ENCODE measurements around the gene NEURL1.
A peak's percentile ranks its signal among the peaks of the same experiment; 100 is the strongest.

The NEURL1 gene

DNA sequence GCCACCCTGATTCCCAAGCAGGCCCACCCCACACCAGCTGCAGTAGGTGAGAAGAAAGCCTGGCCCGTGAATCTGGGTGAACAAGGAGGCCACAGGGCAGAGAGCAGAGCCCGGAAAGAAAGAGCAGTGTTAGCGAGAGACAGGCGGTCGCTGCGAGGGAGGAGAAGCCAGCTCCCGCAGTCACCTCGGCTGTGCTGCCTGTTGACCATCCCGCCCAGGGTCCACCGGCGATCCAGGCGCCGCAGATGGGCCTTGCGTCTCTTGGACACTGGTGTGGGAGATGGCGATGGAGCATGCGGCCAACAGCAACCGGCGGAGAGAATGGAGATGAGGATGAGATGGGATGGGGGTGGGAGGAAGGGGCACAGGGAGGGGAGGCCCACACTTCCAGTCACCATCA is 128.8 kb downstream of the NEURL1 start:
- Histone ChIP-seq H2BK120ac (ENCODE audit: low read depth, low read length) (no peak overlapping the region), H3K14ac (ENCODE audit: low read length) (no peak overlapping the region), H3K18ac (ENCODE audit: low read length) (no peak overlapping the region), H3K27ac (replicated peaks; ENCODE audit: low read length) (no peak overlapping the region), H3K79me1 (ENCODE audit: low read depth, low read length) (no peaks in the 10 kb centered on the region), H2AFZ (ENCODE audit: low read length) (no peak overlapping the region), H2BK15ac (ENCODE audit: low read length) (no peak overlapping the region), H3K4me3 (ENCODE audit: low read length in 2 of 2) (no peak overlapping the region), H3K9me3 (replicated peaks in 1 of 2; ENCODE audit: control insufficient read depth in 2 of 2, insufficient read depth in 1 of 2, low read depth in 1 of 2, low read length in 2 of 2) (peaks cover 0 to 2% of the 10 kb centered on the region in 2 donors), H3K36me3 (replicated peaks in 1 of 2; ENCODE audit: control insufficient read depth in 2 of 2, insufficient read depth in 2 of 2, low read length in 2 of 2) (peaks cover 14 to 24% of the 10 kb centered on the region in 2 donors), H3K27me3 (ENCODE audit: control insufficient read depth in 3 of 3, insufficient read depth in 3 of 3, low read depth in 1 of 3, low read length in 3 of 3) (no peaks in the 10 kb centered on the region), H3K4ac (ENCODE audit: low read length) (no peak overlapping the region), H3K4me1 (ENCODE audit: control insufficient read depth in 2 of 2, insufficient read depth in 1 of 2, low read depth in 1 of 2, low read length in 2 of 2) (peaks cover 0 to 4% of the 10 kb centered on the region in 2 donors), H4K91ac (ENCODE audit: low read depth, low read length, poor library complexity) (no peak overlapping the region), H2AK5ac (ENCODE audit: low read depth, low read length) (no peak overlapping the region), H2BK5ac (ENCODE audit: low read length) (peak overlapping the region; percentile 68), H3K9ac (ENCODE audit: low read depth, low read length, poor library complexity) (no peak overlapping the region), H2BK12ac (ENCODE audit: low read length) (no peak overlapping the region), H4K8ac (ENCODE audit: low read depth, low read length) (no peak overlapping the region), H3K23ac (ENCODE audit: low read depth, low read length, poor library complexity) (no peak overlapping the region), H3K4me2 (ENCODE audit: insufficient read depth, low read length, poor library complexity, severe bottlenecking) (no peak overlapping the region)
- WGBS, 2 donors (ENCODE audit: extremely low coverage in 2 of 2, insufficient read length in 2 of 2, insufficient replicate concordance in 1 of 2), result no CpG with 5 or more reads among the region's 18 CpGs
- DNase-seq (ENCODE audit: low spot score), result no peak

DNA sequence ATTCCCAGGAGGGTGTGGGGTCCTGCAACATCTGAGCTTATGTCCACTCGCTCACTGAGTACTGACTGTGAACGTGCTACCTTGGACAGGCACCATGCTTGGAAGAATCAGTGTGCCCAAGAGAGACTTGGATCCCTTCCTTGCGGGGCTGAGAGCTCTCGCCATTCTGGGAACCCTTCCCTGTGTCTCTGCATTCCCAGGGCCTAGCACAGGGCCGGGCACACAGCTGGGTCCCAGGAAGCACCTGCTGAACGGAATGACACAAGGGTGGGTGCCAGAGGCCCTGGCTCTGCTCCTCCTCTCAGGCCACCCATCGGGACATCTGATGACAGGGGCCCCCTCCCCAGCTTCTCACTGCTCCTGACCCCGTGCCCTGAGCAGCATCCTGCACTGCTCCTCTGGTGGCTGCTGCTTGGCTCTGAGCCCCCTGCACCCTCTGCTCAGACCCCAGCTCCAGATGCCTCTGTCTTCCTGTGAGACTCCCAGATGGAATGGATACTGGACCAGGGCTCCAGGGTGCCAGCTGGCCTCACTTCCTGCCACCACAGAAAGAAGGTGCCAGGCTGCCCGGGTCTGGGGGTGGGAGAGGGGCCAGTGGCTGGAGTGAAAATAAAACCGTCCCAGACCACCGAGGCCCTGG is 129.6 kb downstream of the NEURL1 start:
- Histone ChIP-seq H3K27me3 (ENCODE audit: control insufficient read depth in 3 of 3, insufficient read depth in 3 of 3, low read depth in 1 of 3, low read length in 3 of 3) (no peaks in the 10 kb centered on the region), H3K9me3 (replicated peaks in 1 of 2; ENCODE audit: control insufficient read depth in 2 of 2, insufficient read depth in 1 of 2, low read depth in 1 of 2, low read length in 2 of 2) (peaks cover 0 to 2% of the 10 kb centered on the region in 2 donors), H3K18ac (ENCODE audit: low read length) (peak overlapping the region; percentile 16), H2AFZ (ENCODE audit: low read length) (no peak overlapping the region), H2BK15ac (ENCODE audit: low read length) (no peak overlapping the region), H3K4me2 (ENCODE audit: insufficient read depth, low read length, poor library complexity, severe bottlenecking) (no peak overlapping the region), H3K4me3 (ENCODE audit: low read length in 2 of 2) (no peak overlapping the region), H2BK120ac (ENCODE audit: low read depth, low read length) (peak overlapping the region; percentile 4), H3K4ac (ENCODE audit: low read length) (no peak overlapping the region), H2BK12ac (ENCODE audit: low read length) (no peak overlapping the region), H2BK5ac (ENCODE audit: low read length) (peak overlapping the region; percentile 68), H3K27ac (replicated peaks; ENCODE audit: low read length) (no peak overlapping the region), H4K8ac (ENCODE audit: low read depth, low read length) (no peak overlapping the region), H3K9ac (ENCODE audit: low read depth, low read length, poor library complexity) (no peak overlapping the region), H3K4me1 (ENCODE audit: control insufficient read depth in 2 of 2, insufficient read depth in 1 of 2, low read depth in 1 of 2, low read length in 2 of 2) (peaks cover 0 to 4% of the 10 kb centered on the region in 2 donors), H3K36me3 (replicated peaks in 1 of 2; ENCODE audit: control insufficient read depth in 2 of 2, insufficient read depth in 2 of 2, low read length in 2 of 2) (peaks cover 16 to 21% of the 10 kb centered on the region in 2 donors), H3K79me1 (ENCODE audit: low read depth, low read length) (no peaks in the 10 kb centered on the region), H3K23ac (ENCODE audit: low read depth, low read length, poor library complexity) (no peak overlapping the region), H3K14ac (ENCODE audit: low read length) (no peak overlapping the region), H2AK5ac (ENCODE audit: low read depth, low read length) (no peak overlapping the region), H4K91ac (ENCODE audit: low read depth, low read length, poor library complexity) (no peak overlapping the region)
- no peak for DNase-seq (ENCODE audit: low spot score)
- WGBS, 2 donors (ENCODE audit: extremely low coverage in 2 of 2, insufficient read length in 2 of 2, insufficient replicate concordance in 1 of 2), result no CpG with 5 or more reads among the region's 11 CpGs

- no CpG with 5 or more reads among the region's 11 CpGs for WGBS, 2 donors (ENCODE audit: extremely low coverage in 2 of 2, insufficient read length in 2 of 2, insufficient replicate concordance in 1 of 2)
- DNase-seq (ENCODE audit: low spot score), result no peak
- peaks cover 0 to 4% of the 10 kb centered on the region in 2 donors for H3K4me1 ChIP-seq (ENCODE audit: control insufficient read depth in 2 of 2, insufficient read depth in 1 of 2, low read depth in 1 of 2, low read length in 2 of 2)
- H3K23ac ChIP-seq (ENCODE audit: low read depth, low read length, poor library complexity), result no peak overlapping the region
- H3K4me3 ChIP-seq (ENCODE audit: low read length in 2 of 2), result no peak overlapping the region
- no peak overlapping the region for H2BK15ac ChIP-seq (ENCODE audit: low read length)
- no peak overlapping the region for H4K91ac ChIP-seq (ENCODE audit: low read depth, low read length, poor library complexity)
- H4K8ac ChIP-seq (ENCODE audit: low read depth, low read length), result no peak overlapping the region
- H3K4ac ChIP-seq (ENCODE audit: low read length), result no peak overlapping the region
- no peak overlapping the region for H3K9ac ChIP-seq (ENCODE audit: low read depth, low read length, poor library complexity)
- no peak overlapping the region for H2BK120ac ChIP-seq (ENCODE audit: low read depth, low read length)
- peaks cover 11 to 14% of the 10 kb centered on the region in 2 donors for H3K36me3 ChIP-seq (replicated peaks in 1 of 2; ENCODE audit: control insufficient read depth in 2 of 2, insufficient read depth in 2 of 2, low read length in 2 of 2)
- H3K79me1 ChIP-seq (ENCODE audit: low read depth, low read length), result no peaks in the 10 kb centered on the region
- H2AFZ ChIP-seq (ENCODE audit: low read length), result no peak overlapping the region
- no peak overlapping the region for H3K18ac ChIP-seq (ENCODE audit: low read length)
- no peak overlapping the region for H2BK12ac ChIP-seq (ENCODE audit: low read length)
- H3K9me3 ChIP-seq (replicated peaks in 1 of 2; ENCODE audit: control insufficient read depth in 2 of 2, insufficient read depth in 1 of 2, low read depth in 1 of 2, low read length in 2 of 2), result no peaks in the 10 kb centered on the region
- H2AK5ac ChIP-seq (ENCODE audit: low read depth, low read length), result peak overlapping the region; percentile 48
- no peaks in the 10 kb centered on the region for H3K27me3 ChIP-seq (ENCODE audit: control insufficient read depth in 3 of 3, insufficient read depth in 3 of 3, low read depth in 1 of 3, low read length in 3 of 3)
- no peak overlapping the region for H3K14ac ChIP-seq (ENCODE audit: low read length)
- H3K27ac ChIP-seq (replicated peaks; ENCODE audit: low read length), result no peak overlapping the region
- H3K4me2 ChIP-seq (ENCODE audit: insufficient read depth, low read length, poor library complexity, severe bottlenecking), result no peak overlapping the region
- no peak overlapping the region for H2BK5ac ChIP-seq (ENCODE audit: low read length)
Observed at GRCh38 chr10:103626178-103626577, 132.7 kb downstream of the NEURL1 start.

DNA sequence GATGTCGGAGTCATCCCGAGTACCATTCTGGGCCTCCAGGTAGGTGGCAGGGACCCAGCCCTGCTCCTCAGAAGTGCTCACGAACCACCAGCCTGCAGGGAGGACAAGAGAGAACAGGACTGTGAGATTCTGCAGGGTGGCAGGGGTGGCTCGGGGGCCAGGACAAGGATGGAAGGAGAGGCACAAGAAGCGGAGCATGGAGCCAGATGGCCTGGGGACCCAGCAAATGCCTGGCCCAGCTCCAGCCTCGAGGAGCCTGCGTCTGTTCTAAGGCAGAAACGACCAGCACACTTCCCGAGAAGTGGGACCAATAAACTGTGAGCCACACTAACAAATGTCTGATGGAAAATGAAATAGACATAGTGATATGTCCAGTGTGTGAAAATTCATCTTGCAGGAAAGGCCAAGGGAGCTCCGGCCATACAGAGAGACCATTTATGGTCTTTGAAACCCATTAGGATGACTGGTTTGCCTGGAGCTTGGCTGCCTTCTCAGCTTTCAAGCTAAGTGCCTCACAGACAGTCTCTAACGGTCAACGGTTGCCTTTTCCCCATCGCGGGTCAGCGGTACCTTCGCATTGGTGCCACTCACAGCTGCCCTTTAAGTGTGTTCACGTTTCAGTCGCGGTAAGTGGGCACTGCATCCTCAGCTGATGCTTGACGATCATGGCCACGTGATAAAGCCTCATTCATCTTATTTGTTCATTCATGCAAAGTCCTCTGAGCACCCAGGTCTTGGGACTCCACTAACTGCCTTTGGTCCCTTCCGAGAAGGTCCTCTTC is 133.8 kb downstream of the NEURL1 start:
- Histone ChIP-seq H2BK12ac (ENCODE audit: low read length) (no peak overlapping the region), H2AFZ (ENCODE audit: low read length) (no peak overlapping the region), H2AK5ac (ENCODE audit: low read depth, low read length) (no peak overlapping the region), H4K91ac (ENCODE audit: low read depth, low read length, poor library complexity) (no peak overlapping the region), H3K9ac (ENCODE audit: low read depth, low read length, poor library complexity) (no peak overlapping the region), H3K79me1 (ENCODE audit: low read depth, low read length) (no peaks in the 10 kb centered on the region), H3K27ac (replicated peaks; ENCODE audit: low read length) (no peak overlapping the region), H3K18ac (ENCODE audit: low read length) (peak overlapping the region; percentile 84), H3K36me3 (replicated peaks in 1 of 2; ENCODE audit: control insufficient read depth in 2 of 2, insufficient read depth in 2 of 2, low read length in 2 of 2) (peaks cover 11 to 15% of the 10 kb centered on the region in 2 donors), H3K14ac (ENCODE audit: low read length) (no peak overlapping the region), H2BK5ac (ENCODE audit: low read length) (peak overlapping the region; percentile 58), H3K23ac (ENCODE audit: low read depth, low read length, poor library complexity) (peak overlapping the region; percentile 57), H2BK120ac (ENCODE audit: low read depth, low read length) (no peak overlapping the region), H3K4ac (ENCODE audit: low read length) (no peak overlapping the region), H3K27me3 (ENCODE audit: control insufficient read depth in 3 of 3, insufficient read depth in 3 of 3, low read depth in 1 of 3, low read length in 3 of 3) (no peaks in the 10 kb centered on the region), H3K9me3 (replicated peaks in 1 of 2; ENCODE audit: control insufficient read depth in 2 of 2, insufficient read depth in 1 of 2, low read depth in 1 of 2, low read length in 2 of 2) (no peaks in the 10 kb centered on the region), H2BK15ac (ENCODE audit: low read length) (no peak overlapping the region), H3K4me1 (ENCODE audit: control insufficient read depth in 2 of 2, insufficient read depth in 1 of 2, low read depth in 1 of 2, low read length in 2 of 2) (peaks cover 0 to 4% of the 10 kb centered on the region in 2 donors), H4K8ac (ENCODE audit: low read depth, low read length) (no peak overlapping the region), H3K4me3 (ENCODE audit: low read length in 2 of 2) (no peak overlapping the region), H3K4me2 (ENCODE audit: insufficient read depth, low read length, poor library complexity, severe bottlenecking) (no peak overlapping the region)
- WGBS, 2 donors (ENCODE audit: extremely low coverage in 2 of 2, insufficient read length in 2 of 2, insufficient replicate concordance in 1 of 2), result no CpG with 5 or more reads among the region's 22 CpGs
- DNase-seq (ENCODE audit: low spot score), result no peak

Data from neuronal stem cell (in vitro differentiated cells).